Cardiac muscle cell (in vitro differentiated cells and primary cell): ENCODE data around the gene PIK3R5. TPM values are rescaled to one million over a fixed set of nuclear protein-coding genes. Genes with fewer than 3 reads are reported as not detected.
A peak's percentile ranks its signal among the peaks of the same experiment; 100 is the strongest.

ENCODE experiments used
- DNase-seq, 2 donors: peaks; one replicate each; pipeline versions ENCODE4 v3.0.0 to v3.0.0-alpha.2; 2010 to 2017; ENCODE audit warnings: low read depth in 1 of 2, low spot score in 1 of 2
- H3K27ac ChIP-seq: fragments of 200-600 bp; sonication (generic); 2 replicates; pipeline ENCODE4 v1.5.1; 2016
- H3K27me3 ChIP-seq: fragments of 200-600 bp; sonication (generic); 2 replicates; pipeline ENCODE4 v1.6.0; 2016; ENCODE audit warnings: control low read depth
- H3K36me3 ChIP-seq: fragments of 200-600 bp; sonication (generic); 2 replicates; pipeline ENCODE4 v1.5.1; 2016; ENCODE audit warnings: control low read depth
- H3K4me1 ChIP-seq: fragments of 200-600 bp; sonication (generic); 2 replicates; pipeline ENCODE4 v1.8.1; 2017; ENCODE audit warnings: low read depth, mild to moderate bottlenecking, mixed run types
- H3K4me3 ChIP-seq: fragments of 200-600 bp; sonication (generic); 2 replicates; pipeline ENCODE4 v1.5.1; 2016; ENCODE audit warnings: mild to moderate bottlenecking
- H3K9me3 ChIP-seq: fragments of 200-600 bp; sonication (generic); 2 replicates; pipeline ENCODE4 v1.5.1; 2017; ENCODE audit warnings: low read depth, mild to moderate bottlenecking, control low read depth
- polyA plus RNA-seq: library from polyadenylated mRNA; unstranded; fragments of >200 nt; fragmentation: Nextera tagmentation; extraction: Ambion mirVana; gene quantifications from 2 replicates; pipeline ENCODE4 v1.2.1, GENCODE V29; 2016
- total RNA-seq: library from RNA; depleted of rRNA; stranded (reverse); fragments of >200 nt; gene quantifications from 2 replicates; pipeline ENCODE4 v1.2.3, GENCODE V29; 2016
- TF ChIP-seq, protein P1 (sequence below): IDR thresholded peaks from 2 replicates; pipeline ENCODE4 v1.5.1; 2012; ENCODE audit warnings: low read depth, mild to moderate bottlenecking, low read length

PIK3R5 gene
- total and polyA plus RNA-seq, 2 experiments from 2014 or later: 0.09 to 0.38 TPM

DNA sequence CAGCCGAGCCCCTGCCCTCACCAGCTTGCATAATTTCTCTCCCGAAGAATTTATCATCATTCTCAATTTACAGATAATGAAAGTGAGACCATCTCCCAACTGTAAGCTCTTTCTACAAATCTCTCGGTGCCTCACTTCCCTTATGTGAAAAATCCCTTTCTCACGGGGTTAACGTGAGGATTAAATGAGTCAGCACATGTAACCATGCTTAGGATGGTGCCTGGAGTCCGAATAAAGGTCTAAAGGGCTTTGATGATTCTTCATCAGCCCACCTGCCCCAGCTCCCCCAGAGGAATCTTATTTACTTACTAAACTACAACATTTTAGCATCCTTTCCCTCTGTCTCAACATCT, 73.2 kb downstream of the PIK3R5 start:
- no peak overlapping the region for H3K27ac ChIP-seq
- no peak overlapping the region for H3K4me3 ChIP-seq
- TF ChIP-seq, protein P1, sequence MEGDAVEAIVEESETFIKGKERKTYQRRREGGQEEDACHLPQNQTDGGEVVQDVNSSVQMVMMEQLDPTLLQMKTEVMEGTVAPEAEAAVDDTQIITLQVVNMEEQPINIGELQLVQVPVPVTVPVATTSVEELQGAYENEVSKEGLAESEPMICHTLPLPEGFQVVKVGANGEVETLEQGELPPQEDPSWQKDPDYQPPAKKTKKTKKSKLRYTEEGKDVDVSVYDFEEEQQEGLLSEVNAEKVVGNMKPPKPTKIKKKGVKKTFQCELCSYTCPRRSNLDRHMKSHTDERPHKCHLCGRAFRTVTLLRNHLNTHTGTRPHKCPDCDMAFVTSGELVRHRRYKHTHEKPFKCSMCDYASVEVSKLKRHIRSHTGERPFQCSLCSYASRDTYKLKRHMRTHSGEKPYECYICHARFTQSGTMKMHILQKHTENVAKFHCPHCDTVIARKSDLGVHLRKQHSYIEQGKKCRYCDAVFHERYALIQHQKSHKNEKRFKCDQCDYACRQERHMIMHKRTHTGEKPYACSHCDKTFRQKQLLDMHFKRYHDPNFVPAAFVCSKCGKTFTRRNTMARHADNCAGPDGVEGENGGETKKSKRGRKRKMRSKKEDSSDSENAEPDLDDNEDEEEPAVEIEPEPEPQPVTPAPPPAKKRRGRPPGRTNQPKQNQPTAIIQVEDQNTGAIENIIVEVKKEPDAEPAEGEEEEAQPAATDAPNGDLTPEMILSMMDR: no peak
- H3K4me1 ChIP-seq: no peaks in the 10 kb centered on the region
- H3K27me3 ChIP-seq: no peaks in the 10 kb centered on the region
- no peaks in the 10 kb centered on the region for H3K36me3 ChIP-seq
- no peaks in the 10 kb centered on the region for H3K9me3 ChIP-seq
- DNase-seq: no peak

DNA sequence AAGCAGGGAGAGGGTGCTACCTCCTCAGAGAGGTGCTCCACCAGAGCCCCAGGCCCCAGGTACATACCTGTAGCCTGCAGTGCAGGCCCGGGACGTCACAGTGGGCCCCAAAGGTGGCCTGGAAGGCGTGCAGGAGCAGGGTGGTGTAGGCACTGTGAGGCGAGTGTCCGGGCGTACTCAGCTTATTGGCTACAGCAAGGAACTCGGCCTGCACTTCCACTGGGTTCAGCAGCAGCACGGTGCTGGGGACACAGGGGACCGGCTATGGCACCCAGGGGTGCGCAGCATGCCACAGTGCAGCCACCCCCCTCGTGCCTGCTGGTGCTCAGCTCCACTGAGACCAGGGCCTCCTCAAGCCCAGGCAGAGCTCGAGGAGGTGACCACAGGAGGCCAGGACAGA, 74.8 kb downstream of the PIK3R5 start:
- Histone ChIP-seq H3K36me3 (no peaks in the 10 kb centered on the region), H3K27me3 (no peaks in the 10 kb centered on the region), H3K4me1 (no peaks in the 10 kb centered on the region), H3K9me3 (no peaks in the 10 kb centered on the region), H3K4me3 (no peak overlapping the region), H3K27ac (no peak overlapping the region)
- no peak for DNase-seq
- TF ChIP-seq, protein P1: no peak

DNA sequence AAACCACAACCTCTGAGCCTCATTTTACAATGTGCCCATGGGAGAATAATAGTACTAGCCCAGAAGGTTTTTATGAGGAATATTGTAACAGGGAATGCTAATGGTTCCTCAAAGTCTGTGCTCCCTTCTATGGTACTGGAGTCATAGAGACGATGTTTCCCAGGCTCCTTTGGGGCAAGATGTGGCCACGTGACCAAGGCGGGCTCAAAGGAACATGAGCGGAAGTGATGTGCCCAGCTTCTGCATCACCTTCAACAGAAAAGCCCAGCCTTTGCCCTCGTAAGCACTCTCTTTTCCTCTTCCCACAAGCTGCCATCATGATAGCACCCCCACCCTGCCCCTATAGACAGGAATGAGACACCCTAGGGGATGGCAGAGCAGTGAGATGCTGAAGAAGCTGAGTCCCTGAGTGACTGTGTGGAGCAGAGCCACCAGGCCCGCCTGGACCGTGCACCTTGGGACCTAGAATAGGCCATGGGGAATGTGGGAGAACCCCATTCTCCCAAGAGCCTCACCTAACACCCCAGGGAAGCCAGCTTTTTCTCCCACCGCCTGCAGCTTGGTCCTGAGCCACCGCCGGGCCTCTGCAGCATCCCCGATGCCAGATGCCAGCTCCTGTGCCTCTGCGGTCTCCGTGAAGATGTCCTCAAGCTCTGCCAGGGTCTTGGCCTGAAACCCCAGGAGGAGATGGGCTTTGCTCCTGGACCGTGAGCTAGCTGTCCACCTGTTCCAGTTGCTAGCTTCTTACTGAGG, 75.9 kb downstream of the PIK3R5 start:
- H3K4me3 ChIP-seq: no peak overlapping the region

DNA sequence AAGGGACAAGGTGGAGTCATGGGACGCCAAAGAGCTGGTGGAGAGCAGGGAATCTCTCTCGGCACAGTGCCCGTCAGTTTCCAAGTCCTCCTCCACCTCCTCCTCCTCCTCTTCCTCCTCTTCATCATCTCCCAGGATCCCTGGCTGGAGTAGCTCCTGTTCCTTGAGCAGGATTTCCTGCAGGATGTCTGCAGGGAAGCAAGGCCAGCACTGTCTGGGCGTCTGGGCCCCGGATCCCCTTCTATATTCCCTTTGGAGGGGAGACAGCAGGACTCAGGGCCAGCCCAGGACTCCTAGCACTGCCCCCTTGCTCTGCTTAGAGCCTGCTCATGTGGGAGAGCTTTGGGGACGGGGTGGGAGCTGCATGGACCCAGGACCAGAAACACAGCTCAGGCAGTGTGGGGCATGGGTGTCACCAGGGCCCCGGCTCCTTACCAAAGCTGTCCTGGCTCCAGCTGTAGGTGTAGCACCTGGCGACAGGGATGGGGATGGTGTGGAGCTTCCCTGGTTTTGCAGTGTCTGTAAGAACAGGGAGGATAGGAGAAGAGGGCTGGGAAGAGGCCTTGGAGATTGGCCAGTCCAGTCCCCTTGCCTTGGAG, 76.7 kb downstream of the PIK3R5 start:
- Histone ChIP-seq H3K27me3 (no peaks in the 10 kb centered on the region), H3K4me3 (no peak overlapping the region), H3K9me3 (no peaks in the 10 kb centered on the region), H3K36me3 (no peaks in the 10 kb centered on the region), H3K4me1 (no peaks in the 10 kb centered on the region), H3K27ac (no peak overlapping the region)
- TF ChIP-seq, protein P1: no peak
- DNase-seq: no peak

More for the DNA sequence above, 75.9 kb downstream of the PIK3R5 start:
- Histone ChIP-seq H3K27me3 (no peaks in the 10 kb centered on the region), H3K27ac (no peak overlapping the region), H3K36me3 (no peaks in the 10 kb centered on the region), H3K9me3 (no peaks in the 10 kb centered on the region), H3K4me1 (no peaks in the 10 kb centered on the region)
- TF ChIP-seq, protein P1: no peak
- no peak for DNase-seq

DNA sequence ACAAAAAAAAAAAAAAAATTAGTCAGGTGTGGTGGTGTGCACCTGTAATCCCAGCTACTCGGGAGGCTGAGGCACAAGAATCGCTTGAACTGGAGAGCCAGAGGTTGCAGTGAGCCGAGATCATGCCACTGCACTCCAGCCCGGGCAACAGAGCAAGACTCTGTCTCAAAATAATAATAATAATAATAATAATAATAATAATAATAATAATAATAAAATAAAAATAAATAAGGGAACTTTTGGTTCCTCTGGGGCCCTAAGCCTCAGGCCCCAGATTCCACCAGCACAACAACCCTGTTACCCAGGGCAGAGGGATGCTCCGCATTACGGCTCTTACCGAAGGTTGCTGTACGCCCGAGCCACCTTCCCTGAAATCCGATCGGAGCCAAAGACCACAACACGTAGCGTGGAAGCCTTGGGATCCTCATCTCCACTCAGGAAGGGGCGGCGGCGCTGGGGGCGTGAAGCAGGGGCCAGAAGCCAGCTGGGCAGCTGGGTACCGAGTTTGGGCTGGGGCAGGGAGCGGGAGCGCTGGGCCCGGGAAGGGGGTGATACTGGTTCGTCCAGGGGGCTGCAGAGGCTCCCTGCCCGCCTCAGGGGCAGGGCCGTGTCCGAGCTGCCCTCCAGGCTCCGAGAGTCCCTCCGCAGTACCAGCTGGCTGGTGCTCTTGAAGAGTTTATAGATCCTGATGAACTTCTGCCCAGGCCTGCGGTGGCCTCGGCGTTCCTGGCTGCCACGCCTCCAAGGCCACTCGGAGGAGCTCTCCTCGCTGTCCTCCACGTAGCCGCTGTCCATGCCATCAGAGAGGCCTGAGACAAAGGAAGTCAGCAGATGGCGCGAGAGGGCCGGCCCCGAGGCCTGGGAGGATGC, 77.4 kb downstream of the PIK3R5 start:
- Histone ChIP-seq H3K36me3 (no peaks in the 10 kb centered on the region), H3K27ac (no peak overlapping the region), H3K9me3 (no peaks in the 10 kb centered on the region), H3K4me1 (no peaks in the 10 kb centered on the region), H3K27me3 (no peaks in the 10 kb centered on the region), H3K4me3 (no peak overlapping the region)
- TF ChIP-seq, protein P1: peak; percentile 58
- DNase-seq: peak; percentile 60 to 71
